Ovary (tissue), 9 donors: ENCODE measurements around the gene GPR4. TPM values are rescaled to one million over a fixed set of nuclear protein-coding genes. Genes with fewer than 3 reads are reported as not detected.

Source experiments
- DNase-seq, 5 donors: peaks; one replicate each; pipeline ENCODE4 v3.0.0-alpha.2; 2019 to 2020
- H3K27ac ChIP-seq, 2 donors: fragments of 200-600 bp; one replicate each; pipeline versions ENCODE4 v1.5.1 to v1.8.0; 2019 to 2022
- H3K27me3 ChIP-seq: fragments of 200-600 bp; one replicate; pipeline ENCODE4 v1.8.0; 2022
- H3K36me3 ChIP-seq: fragments of 200-600 bp; sonication (generic); one replicate; pipeline ENCODE4 v1.5.1; 2019
- H3K4me1 ChIP-seq: one replicate; pipeline ENCODE4 v1.8.1; 2013; ENCODE audit warnings: mild to moderate bottlenecking, moderate library complexity; ENCODE audit not compliant: insufficient read depth
- H3K4me3 ChIP-seq: fragments of 200-600 bp; sonication (generic); one replicate; pipeline ENCODE4 v1.5.1; 2017
- H3K9me3 ChIP-seq, 2 donors: fragments of 200-600 bp in 1 of 2; sonication (generic) in 1 of 2; one replicate each; pipeline versions ENCODE4 v1.5.1 to v1.8.1; 2013 to 2019; ENCODE audit warnings: mild to moderate bottlenecking in 1 of 2, moderate library complexity in 1 of 2
- EP300 ChIP-seq: sonication (generic); formaldehyde crosslinking; IDR thresholded peaks from one replicate; pipeline ENCODE4 v1.6.1; 2017; ENCODE audit warnings: antibody characterized with exemption
- POLR2A ChIP-seq: fragments of 450-650 bp; IDR thresholded peaks from one replicate; pipeline ENCODE4 v1.6.1; 2017; ENCODE audit warnings: antibody characterized with exemption, mild to moderate bottlenecking, moderate library complexity
- WGBS, 3 donors: extraction: QIAGEN DNeasy Blood & Tissue Kit in 1 of 3; methylation state at CpG; one replicate each; pipeline versions ENCODE4 v1.1.5 to v1.1.7; 2013 to 2017; 5-methylcytosine and 5-hydroxymethylcytosine counted together
- intact Hi-C, 4 donors: fragments of 100-400 bp; cut with DNase I; formaldehyde crosslinking; loops; one replicate each; pipeline versions ENCODE4 v1.11.0 to v1.15.1; 2022 to 2023
- polyA plus RNA-seq, 2 donors: library from polyadenylated mRNA; stranded (reverse); fragments of 200-250 nt in 1 of 2; fragments of 350-450 nt in 1 of 2; fragmentation: Illumina TruSeq in 1 of 2; extraction: RNeasy Lipid Tissue Mini Kit (QIAGEN cat#74804) in 1 of 2; gene quantifications; one replicate each; pipeline ENCODE4 v1.2.3, GENCODE V29; 2013 to 2014
- total RNA-seq, 7 donors: library from RNA; depleted of rRNA in 2 of 7; stranded (reverse); fragments of >200 nt in 2 of 7; fragmentation: NEBNext Ultra II Directional in 3 of 7; extraction: Animal tissue kit (Norgen Biotek cat#: 25700) in 3 of 7; gene quantifications; one replicate each; pipeline versions ENCODE4 v1.1.0 to v1.2.4, GENCODE V29; 2016 to 2023
- TF ChIP-seq, protein P1 (sequence below), 3 donors: fragments of 450-650 bp in 2 of 3; fragments of 200-600 bp in 1 of 3; IDR thresholded peaks; one replicate each; pipeline versions ENCODE4 v1.5.1 to v1.8.0; 2016 to 2022; ENCODE audit warnings: antibody characterized with exemption in 3 of 3, mild to moderate bottlenecking in 1 of 3
- donor health status: DM: no; HTN: no; CAD: no; lungs with moderate emphysema.
- donor health status: DM: no; HTN: no; CAD: no.
- donor health status: Bipolar disorder and iron deficiency.
- donor health status: DM: yes; HTN: yes; CAD: no.
- donor health status: DM: no; HTN: no; CAD: no.
- donor health status: DM: yes; HTN: yes; CAD: no.

Gene GPR4
- total and polyA plus RNA-seq, 9 donors, result 0.60 to 11.9 (median 3.0) TPM

DNA sequence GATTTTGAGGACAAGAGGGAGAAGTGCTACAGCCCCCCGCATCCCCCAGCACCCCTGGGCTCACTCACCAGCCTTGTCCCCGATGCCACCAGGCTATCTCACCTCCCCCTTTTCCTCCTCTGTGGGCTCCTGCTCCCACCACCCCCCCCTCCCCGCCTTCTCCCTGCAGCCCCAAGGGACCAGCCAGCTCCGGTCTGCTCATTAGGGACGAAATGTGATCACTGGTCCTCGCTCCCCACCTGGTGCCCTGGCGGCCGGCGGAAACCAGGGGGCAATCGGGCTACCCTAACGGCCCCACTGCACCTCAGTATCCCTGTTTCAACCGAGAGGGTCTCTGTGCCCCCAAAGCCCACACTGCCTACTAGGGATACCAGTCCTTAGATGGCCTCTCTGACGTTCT, 2.7 kb downstream of the GPR4 start:
- Histone ChIP-seq H3K27ac (no peak overlapping the region), H3K4me3 (no peak overlapping the region), H3K36me3 (no peaks in the 10 kb centered on the region), H3K9me3 (no peaks in the 10 kb centered on the region), H3K27me3 (no peaks in the 10 kb centered on the region), H3K4me1 (no peaks in the 10 kb centered on the region)
- no peak for DNase-seq
- intact Hi-C loops, result no loop called here
- TF ChIP-seq, protein P1, sequence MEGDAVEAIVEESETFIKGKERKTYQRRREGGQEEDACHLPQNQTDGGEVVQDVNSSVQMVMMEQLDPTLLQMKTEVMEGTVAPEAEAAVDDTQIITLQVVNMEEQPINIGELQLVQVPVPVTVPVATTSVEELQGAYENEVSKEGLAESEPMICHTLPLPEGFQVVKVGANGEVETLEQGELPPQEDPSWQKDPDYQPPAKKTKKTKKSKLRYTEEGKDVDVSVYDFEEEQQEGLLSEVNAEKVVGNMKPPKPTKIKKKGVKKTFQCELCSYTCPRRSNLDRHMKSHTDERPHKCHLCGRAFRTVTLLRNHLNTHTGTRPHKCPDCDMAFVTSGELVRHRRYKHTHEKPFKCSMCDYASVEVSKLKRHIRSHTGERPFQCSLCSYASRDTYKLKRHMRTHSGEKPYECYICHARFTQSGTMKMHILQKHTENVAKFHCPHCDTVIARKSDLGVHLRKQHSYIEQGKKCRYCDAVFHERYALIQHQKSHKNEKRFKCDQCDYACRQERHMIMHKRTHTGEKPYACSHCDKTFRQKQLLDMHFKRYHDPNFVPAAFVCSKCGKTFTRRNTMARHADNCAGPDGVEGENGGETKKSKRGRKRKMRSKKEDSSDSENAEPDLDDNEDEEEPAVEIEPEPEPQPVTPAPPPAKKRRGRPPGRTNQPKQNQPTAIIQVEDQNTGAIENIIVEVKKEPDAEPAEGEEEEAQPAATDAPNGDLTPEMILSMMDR (IDR thresholded peaks at IDR 0.05), result no peak
- TF ChIP-seq POLR2A, result no peak
- no peak for TF ChIP-seq EP300
- WGBS, 3 donors, result 5 to 11% (median 10%) methylated on average over 13 of the region's 13 CpGs

DNA sequence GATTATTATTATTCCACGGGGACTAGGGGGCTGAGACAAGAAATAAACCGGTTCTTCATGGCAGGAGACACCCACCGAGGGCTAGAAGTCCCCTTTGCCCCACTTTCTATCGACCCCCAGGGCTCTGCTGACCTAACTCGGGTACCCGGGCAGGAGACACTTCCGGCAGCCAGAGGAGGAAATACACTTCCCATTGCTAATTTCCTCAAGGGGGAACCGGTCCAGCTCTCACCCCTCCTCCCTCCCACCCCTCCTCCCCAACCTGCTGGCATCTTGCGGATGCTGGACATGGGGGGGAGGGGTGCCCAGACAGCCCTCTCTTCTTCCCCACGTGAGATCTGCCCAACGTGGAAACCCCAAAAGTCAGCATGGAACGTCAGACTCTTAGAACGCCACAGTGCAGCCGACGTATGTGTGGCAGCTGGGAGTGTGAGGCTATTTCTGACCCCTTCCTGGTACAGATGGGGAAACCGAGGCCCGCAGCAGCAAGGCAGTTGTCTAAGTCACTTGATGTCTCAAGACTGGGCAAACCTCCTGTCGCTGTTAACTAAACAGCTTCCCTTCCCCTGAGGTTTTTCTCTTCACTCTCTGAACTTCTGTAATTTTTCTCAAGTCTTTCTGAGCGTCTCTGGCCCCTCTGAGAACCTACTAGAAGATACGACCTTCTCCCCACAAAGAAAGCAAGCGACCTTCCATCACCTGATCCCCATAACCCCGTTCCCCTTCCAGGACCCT, 3.6 kb downstream of the GPR4 start:
- H3K4me3 ChIP-seq, result no peak overlapping the region

DNA sequence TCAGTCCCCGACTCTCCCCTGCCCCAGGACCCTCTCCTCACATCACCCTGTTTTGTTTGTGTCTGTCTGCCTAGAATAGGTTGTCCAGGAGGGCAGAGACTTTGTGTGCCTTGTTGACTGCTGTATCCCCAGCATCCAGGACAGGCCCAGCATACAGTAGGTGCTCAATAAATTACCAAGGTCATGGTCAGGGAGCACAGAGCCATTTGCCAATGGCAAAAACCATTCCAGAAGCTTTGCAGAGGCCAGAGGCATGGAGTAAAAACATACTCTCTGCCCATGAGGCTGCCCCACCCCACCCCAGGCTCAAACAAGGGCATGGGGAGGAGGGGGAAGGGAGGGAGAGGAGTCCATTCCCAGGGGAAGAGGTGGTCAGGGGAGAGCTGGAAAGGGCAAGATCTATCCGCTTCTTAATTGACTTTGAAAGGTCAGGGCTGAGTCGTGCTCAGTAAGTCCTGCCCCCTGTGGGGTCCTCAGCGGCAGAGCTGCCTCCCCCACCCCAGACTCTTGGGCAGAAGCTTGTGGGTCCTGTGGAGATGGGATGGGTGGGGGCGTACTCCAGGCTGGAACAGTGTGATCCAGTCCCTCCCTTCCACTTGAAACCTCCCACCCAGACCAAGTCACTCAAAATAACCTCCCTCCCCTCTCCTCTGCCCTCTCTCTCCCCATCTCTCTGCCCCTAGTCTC, 4.4 kb downstream of the GPR4 start:
- no peak for DNase-seq
- Histone ChIP-seq H3K36me3 (no peaks in the 10 kb centered on the region), H3K27ac (no peak overlapping the region), H3K9me3 (no peaks in the 10 kb centered on the region), H3K4me1 (no peaks in the 10 kb centered on the region), H3K4me3 (no peak overlapping the region), H3K27me3 (no peaks in the 10 kb centered on the region)
- no peak for TF ChIP-seq POLR2A
- 6 to 18% (median 15%) methylated on average over 4 to 5 of the region's 5 CpGs for WGBS, 3 donors
- intact Hi-C loops, result no loop called here

More for the DNA sequence above, 3.6 kb downstream of the GPR4 start:
- Histone ChIP-seq H3K36me3 (no peaks in the 10 kb centered on the region), H3K27me3 (no peaks in the 10 kb centered on the region), H3K9me3 (no peaks in the 10 kb centered on the region), H3K4me1 (no peaks in the 10 kb centered on the region), H3K27ac (no peak overlapping the region)
- DNase-seq, result no peak
- intact Hi-C loops, result no loop called here
- TF ChIP-seq EP300, result no peak
- TF ChIP-seq POLR2A, result no peak
- TF ChIP-seq, protein P1 (IDR thresholded peaks at IDR 0.05), result no peak
- WGBS, 3 donors, result 4 to 10% (median 4%) methylated on average over 22 of the region's 22 CpGs

DNA sequence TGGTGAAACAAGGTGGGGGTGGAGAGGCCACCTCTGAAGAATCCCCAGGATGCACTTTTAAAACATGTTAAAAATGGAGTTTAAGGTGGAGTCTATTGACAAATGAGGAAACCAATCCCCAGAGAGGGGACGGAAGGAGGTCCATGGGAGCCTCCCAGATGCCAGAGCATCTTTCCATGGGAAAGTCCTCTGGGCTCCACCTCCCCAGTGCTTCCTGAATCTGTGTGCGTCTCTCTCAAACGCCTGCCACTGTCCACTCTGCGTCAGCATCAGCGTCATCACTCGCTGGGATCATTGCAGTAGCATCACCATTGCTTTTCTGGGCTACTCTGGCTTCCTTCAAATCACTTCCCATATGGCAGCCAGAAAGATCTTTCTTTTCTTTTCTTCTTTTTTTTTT, 6.2 kb downstream of the GPR4 start:
- Histone ChIP-seq H3K27me3 (no peaks in the 10 kb centered on the region), H3K36me3 (no peaks in the 10 kb centered on the region), H3K4me1 (no peaks in the 10 kb centered on the region), H3K9me3 (no peaks in the 10 kb centered on the region), H3K27ac (no peak overlapping the region), H3K4me3 (no peak overlapping the region)
- TF ChIP-seq POLR2A (no peak), EP300 (no peak)
- TF ChIP-seq, protein P1 (IDR thresholded peaks at IDR 0.05), result no peak
- no peak for DNase-seq
- 45 to 59% (median 48%) methylated on average over 6 of the region's 6 CpGs for WGBS, 3 donors
- intact Hi-C loops, result no loop called here

DNA sequence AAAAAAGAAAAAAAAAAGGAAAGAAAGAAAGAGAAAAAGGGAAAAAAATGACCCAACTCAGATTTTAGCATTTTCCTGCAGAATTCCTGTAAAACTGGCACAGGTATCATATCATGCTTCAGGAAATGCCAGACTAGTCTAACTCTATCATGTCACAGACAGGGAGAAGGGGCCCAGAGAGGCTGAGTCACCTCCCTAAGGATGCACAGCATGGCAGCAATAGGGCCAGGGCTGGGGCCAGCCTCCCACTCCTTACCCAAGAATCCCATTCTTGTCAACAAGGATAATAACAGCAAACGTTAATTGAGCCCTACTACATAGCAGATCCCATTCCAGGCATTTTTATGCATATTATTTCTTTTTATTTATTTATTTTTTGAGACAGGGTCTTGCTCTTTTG, 8.5 kb downstream of the GPR4 start:
- H3K27ac ChIP-seq, result no peak overlapping the region
- no peak for TF ChIP-seq POLR2A
- no peak for TF ChIP-seq EP300
- TF ChIP-seq, protein P1 (IDR thresholded peaks at IDR 0.05), result no peak
- H3K4me1 ChIP-seq, result no peaks in the 10 kb centered on the region
- intact Hi-C loops, result no loop called here
- H3K36me3 ChIP-seq, result no peaks in the 10 kb centered on the region
- WGBS, 3 donors, result 0 to 10% (median 10%) methylated on average over 1 of the region's 1 CpG
- no peak for DNase-seq
- H3K9me3 ChIP-seq, result no peaks in the 10 kb centered on the region
- H3K4me3 ChIP-seq, result no peak overlapping the region
- H3K27me3 ChIP-seq, result no peaks in the 10 kb centered on the region
